BLaER1 treated with 17β-estradiol and CSF1 and Interleukin-3, amounts not matched to agents 10 nM and 100 nM (cell line): ENCODE data around the gene MCTP1.
"Not testable (repeated sequence)": the region's sequence is repeated elsewhere in the genome, so short reads cannot be mapped to it uniquely, and the experiment has no call there.

Experiments
- H3K27ac ChIP-seq, 11 experiments: shearing (Covaris generic); formaldehyde crosslinking; 2 replicates each; pipeline ENCODE4 v1.8.1; 2022
- H3K27me3 ChIP-seq, 11 experiments: shearing (Covaris generic); formaldehyde crosslinking; 2 replicates each; pipeline ENCODE4 v1.8.1; 2022
- H3K36me3 ChIP-seq, 11 experiments: shearing (Covaris generic); formaldehyde crosslinking; 2 replicates each; pipeline ENCODE4 v1.8.1; 2022
- H3K4me1 ChIP-seq, 10 experiments: shearing (Covaris generic); formaldehyde crosslinking; 2 replicates each; pipeline ENCODE4 v1.8.1; 2022
- H3K4me2 ChIP-seq, 11 experiments: shearing (Covaris generic); formaldehyde crosslinking; 2 replicates each; pipeline ENCODE4 v1.8.1; 2022
- H3K4me3 ChIP-seq, 10 experiments: shearing (Covaris generic); formaldehyde crosslinking; 2 replicates each; pipeline ENCODE4 v1.8.1; 2022
- H3K9ac ChIP-seq, 11 experiments: shearing (Covaris generic); formaldehyde crosslinking; 2 replicates each; pipeline ENCODE4 v1.8.1; 2022
- H3K9me3 ChIP-seq, 11 experiments: shearing (Covaris generic); formaldehyde crosslinking; replicated peaks in 1 of 11; 2 replicates each; pipeline ENCODE4 v1.8.1; 2022
- H4K20me1 ChIP-seq, 11 experiments: shearing (Covaris generic); formaldehyde crosslinking; 2 replicates each; pipeline ENCODE4 v1.8.1; 2022
- Cebpa-rat ChIP-seq, 11 experiments: shearing (Covaris generic); IDR thresholded peaks; 2 replicates each; pipeline ENCODE4 v1.8.1; 2022

Gene MCTP1

GRCh38 chr5:95152535-95152934 lies 132.4 kb downstream of the MCTP1 start:
- H3K9me3 ChIP-seq, result peaks cover 2 to 19% (median 6%) of the 10 kb centered on the region in 11 experiments; a peak in 15 of 22 replicates

GRCh38 chr5:95152131-95152530 lies 132.8 kb downstream of the MCTP1 start:
- no peaks in the 10 kb centered on the region for H4K20me1 ChIP-seq
- H3K4me1 ChIP-seq, result 0 out of 20 replicates have a peak, but pooled peaks cover 0 to 4% (median 0%) of the 10 kb centered on the region in 10 experiments
- H3K9me3 ChIP-seq, result peaks cover 6 to 23% (median 10%) of the 10 kb centered on the region in 11 experiments; a peak in 16 of 22 replicates
- no peaks in the 10 kb centered on the region for H3K27me3 ChIP-seq
- H3K27ac ChIP-seq, result no peak overlapping the region
- H3K4me2 ChIP-seq, result no peak overlapping the region
- no peak overlapping the region for H3K9ac ChIP-seq
- TF ChIP-seq Cebpa-rat (IDR thresholded peaks at IDR 0.05), result no peak
- no peak overlapping the region for H3K4me3 ChIP-seq
- no peaks in the 10 kb centered on the region for H3K36me3 ChIP-seq

More at GRCh38 chr5:95152535-95152934, 132.4 kb downstream of the MCTP1 start:
- no peaks in the 10 kb centered on the region for H4K20me1 ChIP-seq
- H3K9ac ChIP-seq, result no peak overlapping the region
- 0 out of 20 replicates have a peak, but pooled peaks cover 0 to 4% (median 0%) of the 10 kb centered on the region in 10 experiments for H3K4me1 ChIP-seq
- no peak for TF ChIP-seq Cebpa-rat (IDR thresholded peaks at IDR 0.05)
- no peak overlapping the region for H3K4me3 ChIP-seq
- H3K27me3 ChIP-seq, result no peaks in the 10 kb centered on the region
- no peaks in the 10 kb centered on the region for H3K36me3 ChIP-seq
- H3K4me2 ChIP-seq, result no peak overlapping the region; a peak in 1 of 22 replicates
- H3K27ac ChIP-seq, result no peak overlapping the region

- H3K36me3 ChIP-seq, result no peaks in the 10 kb centered on the region
- no peak overlapping the region for H3K4me3 ChIP-seq
- TF ChIP-seq Cebpa-rat (IDR thresholded peaks at IDR 0.05), result no peak
Measured at GRCh38 chr5:95151694-95152093, 133.2 kb downstream of the MCTP1 start.

GRCh38 chr5:95149387-95149786 lies 135.5 kb downstream of the MCTP1 start:
- Histone ChIP-seq H4K20me1 (no peaks in the 10 kb centered on the region), H3K9ac (no peak overlapping the region), H3K4me1 (0 out of 20 replicates have a peak, but pooled peaks cover 0 to 4% (median 0%) of the 10 kb centered on the region in 10 experiments), H3K27me3 (no peaks in the 10 kb centered on the region), H3K27ac (no peak overlapping the region), H3K4me2 (no peak overlapping the region), H3K4me3 (no peak overlapping the region), H3K9me3 (peaks cover 8 to 26% (median 12%) of the 10 kb centered on the region in 11 experiments; a peak in 16 of 22 replicates), H3K36me3 (no peaks in the 10 kb centered on the region)
- TF ChIP-seq Cebpa-rat (IDR thresholded peaks at IDR 0.05), result no peak

More at GRCh38 chr5:95151694-95152093, 133.2 kb downstream of the MCTP1 start:
- Histone ChIP-seq H3K27me3 (no peaks in the 10 kb centered on the region), H4K20me1 (no peaks in the 10 kb centered on the region), H3K9me3 (peaks cover 8 to 26% (median 12%) of the 10 kb centered on the region in 11 experiments; a peak in 16 of 22 replicates), H3K9ac (no peak overlapping the region), H3K27ac (no peak overlapping the region), H3K4me2 (no peak overlapping the region), H3K4me1 (0 out of 20 replicates have a peak, but pooled peaks cover 0 to 4% (median 0%) of the 10 kb centered on the region in 10 experiments)

- Histone ChIP-seq H3K27me3 (no peaks in the 10 kb centered on the region), H3K9me3 (peaks cover 8 to 26% (median 12%) of the 10 kb centered on the region in 11 experiments; a peak in 16 of 22 replicates), H3K4me2 (no peak overlapping the region), H3K27ac (no peak overlapping the region), H3K9ac (no peak overlapping the region), H4K20me1 (no peaks in the 10 kb centered on the region), H3K4me1 (0 out of 20 replicates have a peak, but pooled peaks cover 0 to 4% (median 0%) of the 10 kb centered on the region in 10 experiments), H3K36me3 (no peaks in the 10 kb centered on the region), H3K4me3 (no peak overlapping the region)
- no peak for TF ChIP-seq Cebpa-rat (IDR thresholded peaks at IDR 0.05)
Measured at GRCh38 chr5:95148453-95148852, 136.4 kb downstream of the MCTP1 start.

GRCh38 chr5:95143858-95144257 lies 141.0 kb downstream of the MCTP1 start:
- H4K20me1 ChIP-seq, H3K9ac ChIP-seq, H3K27me3 ChIP-seq, H3K36me3 ChIP-seq, H3K27ac ChIP-seq, H3K4me3 ChIP-seq, H3K4me1 ChIP-seq, H3K4me2 ChIP-seq: not testable (repeated sequence)
- H3K9me3 ChIP-seq, result peaks cover 8 to 21% (median 12%) of the 10 kb centered on the region in 11 experiments; a peak in 16 of 22 replicates

GRCh38 chr5:95142145-95142544 lies 142.7 kb downstream of the MCTP1 start:
- Histone ChIP-seq H3K4me2 (no peak overlapping the region), H4K20me1 (no peaks in the 10 kb centered on the region), H3K27me3 (no peaks in the 10 kb centered on the region), H3K4me1 (no peaks in the 10 kb centered on the region), H3K27ac (no peak overlapping the region), H3K9me3 (peaks cover 0 to 4% (median 2%) of the 10 kb centered on the region in 11 experiments; a peak in 12 of 22 replicates), H3K36me3 (no peaks in the 10 kb centered on the region), H3K4me3 (no peak overlapping the region), H3K9ac (no peak overlapping the region)
- no peak for TF ChIP-seq Cebpa-rat (IDR thresholded peaks at IDR 0.05)

- Histone ChIP-seq H3K9ac (no peak overlapping the region), H3K9me3 (no peaks in the 10 kb centered on the region), H3K4me1 (no peaks in the 10 kb centered on the region), H3K27ac (no peak overlapping the region), H3K36me3 (no peaks in the 10 kb centered on the region), H3K4me3 (no peak overlapping the region), H3K27me3 (no peaks in the 10 kb centered on the region), H3K4me2 (no peak overlapping the region), H4K20me1 (no peaks in the 10 kb centered on the region)
- TF ChIP-seq Cebpa-rat (IDR thresholded peaks at IDR 0.05), result no peak
Measured at GRCh38 chr5:95141141-95141540, 143.8 kb downstream of the MCTP1 start.

- Histone ChIP-seq H3K4me2 (no peak overlapping the region), H3K27ac (no peak overlapping the region), H3K9ac (no peak overlapping the region), H4K20me1 (no peaks in the 10 kb centered on the region), H3K36me3 (no peaks in the 10 kb centered on the region), H3K4me3 (no peak overlapping the region), H3K4me1 (no peaks in the 10 kb centered on the region), H3K9me3 (no peaks in the 10 kb centered on the region), H3K27me3 (no peaks in the 10 kb centered on the region)
- no peak for TF ChIP-seq Cebpa-rat (IDR thresholded peaks at IDR 0.05)
Measured at GRCh38 chr5:95134326-95134725, 150.6 kb downstream of the MCTP1 start.

- no peak overlapping the region for H3K27ac ChIP-seq
- H3K4me3 ChIP-seq, result no peak overlapping the region
- H4K20me1 ChIP-seq, result no peaks in the 10 kb centered on the region
- no peaks in the 10 kb centered on the region for H3K9me3 ChIP-seq
- H3K4me2 ChIP-seq, result no peak overlapping the region
- no peaks in the 10 kb centered on the region for H3K4me1 ChIP-seq
- H3K36me3 ChIP-seq, result no peaks in the 10 kb centered on the region
- H3K27me3 ChIP-seq, result no peaks in the 10 kb centered on the region
- H3K9ac ChIP-seq, result no peak overlapping the region
- no peak for TF ChIP-seq Cebpa-rat (IDR thresholded peaks at IDR 0.05)
Measured at GRCh38 chr5:95132096-95132495, 152.8 kb downstream of the MCTP1 start.
